Urothelium cell line (cell line): ENCODE measurements around the gene AMDHD1.

Experiments used
- DNase-seq: peaks from one replicate; pipeline ENCODE4 v3.0.0; 2011; ENCODE audit warnings: low spot score, mixed read lengths
- FAIRE-seq: peaks from 2 replicates; lab custom pipeline; 2011; peaks lifted over from hg19 to GRCh38; lab: Jason Lieb, UNC

AMDHD1 gene

GRCh38 chr12:95994476-95994875 is 51.3 kb downstream of the AMDHD1 start:
- FAIRE-seq: no peak

GRCh38 chr12:95995238-95996031 is 52.3 kb downstream of the AMDHD1 start:
- DNase-seq: no peak
- no peak for FAIRE-seq

More at GRCh38 chr12:95994476-95994875, 51.3 kb downstream of the AMDHD1 start:
- DNase-seq: no peak

DNA sequence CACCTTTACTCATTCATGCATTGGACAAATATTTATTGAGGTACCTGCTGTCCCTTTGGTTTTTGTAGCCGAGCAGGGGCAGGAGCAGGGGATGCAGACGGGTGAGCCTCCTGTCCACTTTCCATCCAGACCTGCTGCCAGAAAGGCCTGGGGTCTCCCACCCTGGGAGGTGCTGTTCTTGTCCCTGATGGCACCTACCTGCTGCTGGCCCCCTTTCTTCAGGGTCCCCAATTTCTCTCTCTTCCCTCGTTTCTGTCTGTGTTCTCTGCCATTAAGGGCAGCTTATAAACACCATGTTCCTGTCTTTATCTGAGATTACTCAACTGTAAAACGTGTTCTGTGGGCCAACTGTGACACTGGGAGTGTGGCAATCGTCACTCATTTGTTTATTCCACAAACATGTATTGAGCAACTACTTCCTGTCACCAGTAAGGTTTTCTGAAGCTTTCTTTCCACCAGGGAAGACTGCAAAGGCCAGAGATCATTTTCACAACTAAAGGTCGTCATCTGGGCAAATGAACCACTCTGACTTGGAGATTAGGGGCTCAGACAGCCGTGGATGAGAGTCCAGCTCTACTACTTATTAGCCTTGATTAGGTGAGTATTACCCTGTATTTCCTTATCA is 53.0 kb downstream of the AMDHD1 start, which contains the start of gene HAL:
HAL (minus strand) TSS at position 311 of the 625 bp plus-strand sequence. CDS start 434 bp downstream, outside the sequence.
- DNase-seq (no peak), FAIRE-seq (no peak)

- FAIRE-seq (no peak), DNase-seq (no peak)
These were observed 54.1 kb downstream of the AMDHD1 start for GRCh38 chr12:95997276-95997675.

DNA sequence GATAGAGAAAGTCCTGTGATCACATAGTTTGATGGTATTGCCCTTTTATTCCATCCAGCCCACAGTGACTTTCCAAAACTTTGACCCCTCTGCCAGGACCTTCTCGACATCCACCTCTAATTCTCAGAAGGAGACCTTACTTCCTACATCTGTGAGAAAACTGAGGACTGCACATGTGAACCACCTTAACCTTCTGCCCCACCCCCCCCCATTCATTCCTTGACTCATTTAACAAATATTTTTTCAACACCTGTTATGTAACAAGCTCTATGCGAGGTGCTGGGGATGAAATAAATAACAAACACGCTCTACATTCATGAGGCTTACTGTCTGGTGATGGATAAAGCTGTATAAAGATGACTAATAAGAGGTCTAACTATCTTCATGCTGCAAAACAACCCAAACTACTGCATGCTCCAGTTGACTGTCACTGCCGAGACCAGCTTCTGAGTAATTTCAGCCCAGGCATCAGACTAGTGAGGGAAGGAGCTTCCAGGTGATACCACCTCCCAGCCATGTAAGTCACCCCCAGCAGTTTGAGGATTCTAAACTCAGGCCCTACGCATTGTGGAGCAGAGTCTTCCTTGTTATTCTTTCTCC is 54.9 kb downstream of the AMDHD1 start:
- no peak for FAIRE-seq

DNA sequence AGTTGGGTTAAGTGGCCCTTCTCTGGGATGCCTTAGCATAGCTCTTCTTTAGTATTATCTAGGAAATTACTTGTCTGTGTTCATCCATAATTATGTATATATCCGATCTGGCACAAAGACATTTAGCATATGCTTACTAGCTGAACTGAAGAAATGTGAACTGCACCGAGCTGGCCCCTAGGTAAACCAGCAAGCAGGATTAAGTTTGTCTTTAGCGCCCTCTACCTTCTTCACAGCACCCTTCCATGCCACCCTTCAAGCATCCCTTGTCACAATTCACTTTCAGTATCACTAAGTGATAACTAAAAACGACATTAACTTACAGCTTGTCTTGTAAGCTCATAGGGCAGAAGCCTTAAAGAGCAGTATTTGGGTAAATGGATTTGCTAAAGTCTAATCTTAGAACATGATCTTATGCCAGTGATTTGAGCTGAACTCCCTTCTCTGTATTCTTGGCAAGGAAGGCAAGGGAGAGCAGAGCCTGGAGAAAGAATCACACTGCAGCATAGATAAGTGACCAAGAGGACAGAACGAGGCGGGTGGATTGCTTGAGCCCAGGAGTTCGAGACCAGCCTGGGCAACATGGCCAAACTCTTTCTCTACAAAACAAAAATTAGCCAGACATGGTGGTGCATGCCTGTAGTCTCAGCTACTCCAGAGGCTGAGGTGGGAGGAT is 55.6 kb downstream of the AMDHD1 start:
- DNase-seq: peak; percentile 48
- no peak for FAIRE-seq

More for the DNA sequence above, 54.9 kb downstream of the AMDHD1 start:
- peak; percentile 11 for DNase-seq

DNA sequence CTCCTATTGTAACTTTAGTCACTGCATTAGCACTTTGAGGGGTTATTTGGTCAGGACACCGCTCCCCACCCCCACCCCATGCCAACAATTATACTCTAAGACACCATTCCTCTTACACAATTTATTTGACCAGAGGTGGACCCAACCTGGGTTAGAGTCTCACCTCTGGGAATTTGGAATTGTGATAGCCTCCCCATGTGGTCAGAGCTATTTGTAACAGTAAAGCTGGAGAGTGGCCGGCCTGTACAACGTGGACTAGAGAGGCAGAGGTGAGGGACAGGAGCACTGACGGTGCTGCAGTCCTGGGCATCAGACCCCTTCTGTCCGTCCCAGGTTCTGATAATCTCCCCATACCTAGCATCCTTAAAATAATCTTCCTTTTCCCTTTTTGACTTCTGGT is 56.4 kb downstream of the AMDHD1 start:
- FAIRE-seq: no peak
- no peak for DNase-seq

GRCh38 chr12:96000858-96001257 is 57.7 kb downstream of the AMDHD1 start:
- no peak for DNase-seq

DNA sequence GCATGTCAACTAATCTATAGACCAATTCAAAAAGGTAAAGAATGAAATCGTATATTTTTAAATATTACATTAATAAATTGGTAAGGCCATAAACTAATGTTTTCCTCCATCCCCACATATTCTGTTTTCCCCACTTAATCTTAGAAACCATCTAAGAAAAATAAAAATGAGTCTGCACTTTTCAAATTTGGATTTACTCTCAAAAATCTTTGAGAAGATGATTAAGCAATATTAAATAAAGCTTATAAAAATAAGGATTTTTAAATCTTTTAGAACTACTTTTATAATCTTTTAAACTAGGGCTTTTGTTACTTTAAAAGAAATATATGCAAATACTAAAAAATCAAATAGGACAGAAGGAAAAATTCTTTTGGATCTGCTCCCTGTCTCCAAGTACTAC is 63.6 kb downstream of the AMDHD1 start:
- FAIRE-seq: no peak
- DNase-seq: no peak

More at GRCh38 chr12:96000858-96001257, 57.7 kb downstream of the AMDHD1 start:
- no peak for FAIRE-seq

GRCh38 chr12:96007729-96008128 is 64.6 kb downstream of the AMDHD1 start:
- FAIRE-seq: no peak
- DNase-seq: no peak

GRCh38 chr12:96014943-96015599 is 71.9 kb downstream of the AMDHD1 start:
- FAIRE-seq (no peak), DNase-seq (no peak)

DNA sequence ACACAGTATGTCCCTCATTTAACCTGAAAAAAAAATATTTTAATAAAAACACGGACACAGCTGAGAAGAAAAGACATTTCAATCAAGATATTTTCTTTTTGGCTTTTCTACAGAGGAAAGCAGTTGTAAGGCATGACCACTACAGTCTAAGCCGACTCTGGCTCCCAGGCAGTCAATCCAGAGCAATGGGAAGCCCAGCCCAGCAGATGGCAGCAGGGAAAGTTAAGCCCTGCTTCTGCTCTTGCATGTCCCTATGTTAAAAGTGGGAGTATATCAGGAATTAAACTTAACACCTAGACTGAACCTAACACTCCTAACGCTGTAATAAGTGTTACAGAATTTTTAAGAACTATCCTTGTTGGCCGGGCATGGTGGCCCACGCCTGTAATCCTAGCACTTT is 72.5 kb downstream of the AMDHD1 start:
- FAIRE-seq: no peak
- no peak for DNase-seq
